VCaP (cell line): ENCODE measurements around the gene CWF19L1.
A peak's percentile ranks its signal among the peaks of the same experiment; 100 is the strongest.

Experiments used
- H3K27ac ChIP-seq: fragments of 450-650 bp; 2 replicates; pipeline ENCODE4 v1.5.1; 2017
- CTCF ChIP-seq: fragments of 450-650 bp; conservative IDR thresholded peaks from 2 replicates; pipeline ENCODE4 v1.5.1; 2017; ENCODE audit warnings: mild to moderate bottlenecking, moderate library complexity

CWF19L1 gene

GRCh38 chr10:100208276-100208675 lies 59.2 kb downstream of the CWF19L1 start:
- TF ChIP-seq CTCF: no peak
- no peak overlapping the region for H3K27ac ChIP-seq

GRCh38 chr10:100204370-100204769 lies 63.1 kb downstream of the CWF19L1 start:
- no peak overlapping the region for H3K27ac ChIP-seq
- no peak for TF ChIP-seq CTCF

GRCh38 chr10:100201549-100201948 lies 65.9 kb downstream of the CWF19L1 start:
- no peak for TF ChIP-seq CTCF

GRCh38 chr10:100194711-100195110 lies 72.7 kb downstream of the CWF19L1 start:
- H3K27ac ChIP-seq: no peak overlapping the region

More at GRCh38 chr10:100201549-100201948, 65.9 kb downstream of the CWF19L1 start:
- no peak overlapping the region for H3K27ac ChIP-seq

GRCh38 chr10:100192350-100192749 lies 75.1 kb downstream of the CWF19L1 start:
- TF ChIP-seq CTCF: no peak
- H3K27ac ChIP-seq: no peak overlapping the region

More at GRCh38 chr10:100194711-100195110, 72.7 kb downstream of the CWF19L1 start:
- no peak for TF ChIP-seq CTCF

- TF ChIP-seq CTCF: no peak
- peak overlapping the region; percentile 88 for H3K27ac ChIP-seq
These were observed 80.9 kb downstream of the CWF19L1 start for GRCh38 chr10:100186253-100187212.

- peak within 1 kb of the TSS; percentile 88 for H3K27ac ChIP-seq
- no peak for TF ChIP-seq CTCF
These were observed 81.8 kb downstream of the CWF19L1 start, which contains the start of gene ERLIN1 for GRCh38 chr10:100185364-100186252. Gene ERLIN1 (minus strand): TSS chr10:100186029. CDS start chr10:100185626, 403 bp downstream.
